GM23338 (cell line): Measurements from ENCODE around the gene SFRP5. TPM values are rescaled to one million over a fixed set of nuclear protein-coding genes. Genes with fewer than 3 reads are reported as not detected.

Experiments
- ATAC-seq: fragments of 200-7000 bp; cut with Tn5 transposase; 3 replicates; pipeline ENCODE4 v1.9.1; 2020
- DNase-seq: peaks from one replicate; pipeline ENCODE4 v3.0.0-alpha.2; 2015; ENCODE audit warnings: low spot score
- H2AFZ ChIP-seq: fragments of 200-600 bp; sonication (generic); 2 replicates; pipeline ENCODE4 v1.8.0; 2016; ENCODE audit warnings: antibody characterized with exemption, mild to moderate bottlenecking, moderate library complexity
- H3F3A ChIP-seq: fragments of 200-600 bp; sonication (generic); replicated peaks from 2 replicates; pipeline ENCODE4 v1.8.0; 2017; ENCODE audit warnings: antibody characterized with exemption, mixed run types, low read depth
- H3K27ac ChIP-seq: fragments of 200-600 bp; sonication (generic); 2 replicates; pipeline ENCODE4 v1.6.1; 2016; ENCODE audit warnings: low read depth
- H3K27me3 ChIP-seq: fragments of 200-600 bp; sonication (generic); 2 replicates; pipeline ENCODE4 v1.8.0; 2016; ENCODE audit warnings: mild to moderate bottlenecking, mixed run types, moderate library complexity; ENCODE audit not compliant: insufficient read depth
- H3K36me3 ChIP-seq: fragments of 200-600 bp; sonication (generic); 2 replicates; pipeline ENCODE4 v1.8.0; 2016; ENCODE audit warnings: mild to moderate bottlenecking; ENCODE audit not compliant: insufficient read depth
- H3K4me1 ChIP-seq: fragments of 200-600 bp; sonication (generic); 2 replicates; pipeline ENCODE4 v1.8.0; 2016; ENCODE audit warnings: mild to moderate bottlenecking, moderate library complexity; ENCODE audit not compliant: insufficient read depth
- H3K4me2 ChIP-seq: fragments of 200-600 bp; sonication (generic); 2 replicates; pipeline ENCODE4 v1.7.1; 2017; ENCODE audit warnings: mixed run types
- H3K4me3 ChIP-seq: fragments of 200-600 bp; sonication (generic); 2 replicates; pipeline ENCODE4 v1.6.1; 2016; ENCODE audit warnings: mixed run types
- H3K79me2 ChIP-seq: fragments of 200-600 bp; sonication (generic); replicated peaks from 2 replicates; pipeline ENCODE4 v1.8.0; 2017; ENCODE audit warnings: mild to moderate bottlenecking; ENCODE audit not compliant: insufficient read depth
- H3K9me2 ChIP-seq: fragments of 200-600 bp; sonication (generic); 2 replicates; pipeline ENCODE4 v1.8.0; 2017; ENCODE audit not compliant: insufficient read depth
- H4K20me1 ChIP-seq: fragments of 200-600 bp; sonication (generic); replicated peaks from 2 replicates; pipeline ENCODE4 v1.8.0; 2017; ENCODE audit warnings: mild to moderate bottlenecking; ENCODE audit not compliant: insufficient read depth
- H3K27ac Mint-ChIP-seq: 2 replicates; pipeline ENCODE4 v1.8.0; 2020; ENCODE audit warnings: inconsistent platforms, mild to moderate bottlenecking, moderate library complexity, mixed read lengths
- H3K27me3 Mint-ChIP-seq: 3 replicates; pipeline ENCODE4 v1.8.0; 2022; ENCODE audit warnings: low read depth, mild to moderate bottlenecking, moderate library complexity, mixed read lengths, inconsistent platforms; ENCODE audit not compliant: insufficient read depth, poor library complexity
- H3K36me3 Mint-ChIP-seq: 3 replicates; pipeline ENCODE4 v1.8.0; 2021; ENCODE audit warnings: low read depth, mild to moderate bottlenecking, inconsistent platforms, moderate library complexity, mixed read lengths
- H3K4me1 Mint-ChIP-seq: 3 replicates; pipeline ENCODE4 v1.8.0; 2020; ENCODE audit warnings: mild to moderate bottlenecking, inconsistent platforms, mixed read lengths
- H3K4me3 Mint-ChIP-seq: 3 replicates; pipeline ENCODE4 v1.8.0; 2021; ENCODE audit warnings: moderate library complexity, mild to moderate bottlenecking, inconsistent platforms, mixed read lengths
- H3K9me3 Mint-ChIP-seq: 3 replicates; pipeline ENCODE4 v1.8.0; 2020; ENCODE audit warnings: moderate library complexity, mild to moderate bottlenecking, inconsistent platforms, mixed read lengths
- EZH2 ChIP-seq: fragments of 200-600 bp; sonication (generic); IDR thresholded peaks from one replicate; pipeline ENCODE4 v1.8.0; 2017; ENCODE audit warnings: antibody characterized with exemption, mild to moderate bottlenecking, low read depth; ENCODE audit not compliant: unreplicated experiment
- EZH2phosphoT487 ChIP-seq: fragments of 200-600 bp; sonication (generic); IDR thresholded peaks from one replicate; pipeline ENCODE4 v1.8.1; 2018; ENCODE audit warnings: antibody characterized with exemption; ENCODE audit not compliant: unreplicated experiment
- NANOG ChIP-seq: IDR thresholded peaks from 2 replicates; pipeline ENCODE4 v1.6.1; 2016; ENCODE audit warnings: antibody characterized with exemption, borderline replicate concordance
- STAT1 ChIP-seq: IDR thresholded peaks from one replicate; pipeline ENCODE4 v1.6.1; 2016; ENCODE audit warnings: antibody characterized with exemption; ENCODE audit not compliant: unreplicated experiment
- polyA plus RNA-seq: library from polyadenylated mRNA; unstranded; fragments of >200 nt; fragmentation: Nextera tagmentation; extraction: Ambion mirVana; gene quantifications from 2 replicates; pipeline ENCODE4 v1.2.1, GENCODE V29; 2016
- total RNA-seq: library from RNA; depleted of rRNA; stranded (reverse); fragments of >200 nt; shearing (Covaris generic); gene quantifications from 2 replicates; pipeline ENCODE4 v1.2.3, GENCODE V29; 2014
- TF ChIP-seq, protein P1 (sequence below): IDR thresholded peaks from one replicate; pipeline ENCODE4 v1.6.1; 2018; ENCODE audit warnings: antibody characterized with exemption; ENCODE audit not compliant: unreplicated experiment
- TF ChIP-seq, protein P2 (sequence below): IDR thresholded peaks from 2 replicates; pipeline ENCODE4 v1.6.1; 2016; ENCODE audit warnings: antibody characterized with exemption

SFRP5 gene
- total and polyA plus RNA-seq, 2 experiments from 2014 or later: 2.4 to 3.5 TPM

DNA sequence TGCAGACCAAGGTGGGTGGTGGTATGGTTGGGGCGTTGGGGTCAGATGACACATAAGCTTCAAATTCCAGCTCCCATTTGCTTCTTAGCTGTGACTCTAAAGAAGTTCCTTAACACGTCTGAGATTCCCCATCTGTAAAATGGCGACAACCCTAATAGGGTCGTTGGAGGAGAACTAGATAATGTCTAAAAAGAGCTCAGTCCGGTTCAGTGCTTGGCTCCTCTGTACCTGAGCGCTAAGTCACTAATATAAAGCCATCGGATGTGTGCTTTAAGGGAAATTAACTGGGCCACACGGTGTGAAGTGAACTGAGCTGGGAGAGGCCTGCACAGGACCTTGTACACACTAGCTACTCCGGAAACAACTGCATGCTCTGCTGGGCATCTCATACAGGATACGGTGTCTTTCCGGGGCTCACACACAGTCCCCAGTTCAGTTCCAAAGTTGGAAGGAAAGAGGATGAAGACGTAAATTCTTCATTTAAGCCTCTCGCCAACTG is 35.3 kb downstream of the SFRP5 start:
- Mint-ChIP-seq H3K4me3 (peak overlapping the region; percentile 87), H3K27me3 (peaks cover 29% of the 10 kb centered on the region), H3K36me3 (peaks cover 52% of the 10 kb centered on the region), H3K27ac (peak overlapping the region; percentile 96; the same call in 1 of the 2 replicates), H3K9me3 (peaks cover 16% of the 10 kb centered on the region), H3K4me1 (peaks cover 11% of the 10 kb centered on the region)
- peaks cover 42% of the 10 kb centered on the region for H3K79me2 ChIP-seq
- no peak for DNase-seq
- TF ChIP-seq, protein P1, sequence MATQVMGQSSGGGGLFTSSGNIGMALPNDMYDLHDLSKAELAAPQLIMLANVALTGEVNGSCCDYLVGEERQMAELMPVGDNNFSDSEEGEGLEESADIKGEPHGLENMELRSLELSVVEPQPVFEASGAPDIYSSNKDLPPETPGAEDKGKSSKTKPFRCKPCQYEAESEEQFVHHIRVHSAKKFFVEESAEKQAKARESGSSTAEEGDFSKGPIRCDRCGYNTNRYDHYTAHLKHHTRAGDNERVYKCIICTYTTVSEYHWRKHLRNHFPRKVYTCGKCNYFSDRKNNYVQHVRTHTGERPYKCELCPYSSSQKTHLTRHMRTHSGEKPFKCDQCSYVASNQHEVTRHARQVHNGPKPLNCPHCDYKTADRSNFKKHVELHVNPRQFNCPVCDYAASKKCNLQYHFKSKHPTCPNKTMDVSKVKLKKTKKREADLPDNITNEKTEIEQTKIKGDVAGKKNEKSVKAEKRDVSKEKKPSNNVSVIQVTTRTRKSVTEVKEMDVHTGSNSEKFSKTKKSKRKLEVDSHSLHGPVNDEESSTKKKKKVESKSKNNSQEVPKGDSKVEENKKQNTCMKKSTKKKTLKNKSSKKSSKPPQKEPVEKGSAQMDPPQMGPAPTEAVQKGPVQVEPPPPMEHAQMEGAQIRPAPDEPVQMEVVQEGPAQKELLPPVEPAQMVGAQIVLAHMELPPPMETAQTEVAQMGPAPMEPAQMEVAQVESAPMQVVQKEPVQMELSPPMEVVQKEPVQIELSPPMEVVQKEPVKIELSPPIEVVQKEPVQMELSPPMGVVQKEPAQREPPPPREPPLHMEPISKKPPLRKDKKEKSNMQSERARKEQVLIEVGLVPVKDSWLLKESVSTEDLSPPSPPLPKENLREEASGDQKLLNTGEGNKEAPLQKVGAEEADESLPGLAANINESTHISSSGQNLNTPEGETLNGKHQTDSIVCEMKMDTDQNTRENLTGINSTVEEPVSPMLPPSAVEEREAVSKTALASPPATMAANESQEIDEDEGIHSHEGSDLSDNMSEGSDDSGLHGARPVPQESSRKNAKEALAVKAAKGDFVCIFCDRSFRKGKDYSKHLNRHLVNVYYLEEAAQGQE: no peak
- TF ChIP-seq, protein P2, sequence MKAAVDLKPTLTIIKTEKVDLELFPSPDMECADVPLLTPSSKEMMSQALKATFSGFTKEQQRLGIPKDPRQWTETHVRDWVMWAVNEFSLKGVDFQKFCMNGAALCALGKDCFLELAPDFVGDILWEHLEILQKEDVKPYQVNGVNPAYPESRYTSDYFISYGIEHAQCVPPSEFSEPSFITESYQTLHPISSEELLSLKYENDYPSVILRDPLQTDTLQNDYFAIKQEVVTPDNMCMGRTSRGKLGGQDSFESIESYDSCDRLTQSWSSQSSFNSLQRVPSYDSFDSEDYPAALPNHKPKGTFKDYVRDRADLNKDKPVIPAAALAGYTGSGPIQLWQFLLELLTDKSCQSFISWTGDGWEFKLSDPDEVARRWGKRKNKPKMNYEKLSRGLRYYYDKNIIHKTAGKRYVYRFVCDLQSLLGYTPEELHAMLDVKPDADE: 0 out of 2 replicates have a peak, but pooled peaks have one; percentile 9
- no peak overlapping the region for H3K4me3 ChIP-seq
- peaks cover 18% of the 10 kb centered on the region for H4K20me1 ChIP-seq
- ATAC-seq: peak; percentile 11
- peaks cover 27% of the 10 kb centered on the region for H3K27me3 ChIP-seq
- H3K27ac ChIP-seq: no peak overlapping the region
- no peaks in the 10 kb centered on the region for H3F3A ChIP-seq
- peak overlapping the region; percentile 77; the same call in 1 of the 2 replicates for H2AFZ ChIP-seq
- H3K9me2 ChIP-seq: peaks cover 10% of the 10 kb centered on the region; the same call in 1 of the 2 replicates
- H3K4me1 ChIP-seq: peaks cover 6% of the 10 kb centered on the region
- H3K36me3 ChIP-seq: peaks cover 4% of the 10 kb centered on the region; the same call in 1 of the 2 replicates
- no peak overlapping the region for H3K4me2 ChIP-seq

DNA sequence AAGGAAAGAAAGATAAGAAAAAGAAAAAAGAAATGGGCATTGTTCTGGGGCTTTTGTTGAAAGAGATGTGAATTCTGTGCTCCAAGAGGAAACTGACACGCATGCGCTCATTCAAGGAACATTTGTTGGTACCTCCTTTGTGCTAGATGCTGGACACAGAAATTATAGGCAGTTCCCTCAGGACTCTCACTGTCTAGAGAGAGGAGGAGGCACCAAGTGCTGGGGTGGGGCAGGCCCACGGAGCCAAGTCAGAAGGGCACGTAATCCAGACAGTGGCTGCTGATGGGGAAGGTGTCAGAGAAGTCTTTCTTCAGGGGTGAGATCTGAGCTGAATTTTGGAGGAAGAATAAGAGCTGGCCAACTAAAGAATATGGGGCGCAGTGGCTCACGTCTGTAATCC is 37.8 kb downstream of the SFRP5 start:
- H3K9me2 ChIP-seq: peaks cover 10% of the 10 kb centered on the region; the same call in 1 of the 2 replicates
- no peaks in the 10 kb centered on the region; the same call in 1 of the 2 replicates for H3K36me3 ChIP-seq
- H3K4me3 ChIP-seq: no peak overlapping the region
- DNase-seq (no peak), ATAC-seq (no peak)
- H2AFZ ChIP-seq: no peak overlapping the region
- Mint-ChIP-seq H3K4me1 (peaks cover 11% of the 10 kb centered on the region), H3K36me3 (peaks cover 29% of the 10 kb centered on the region), H3K9me3 (peaks cover 16% of the 10 kb centered on the region), H3K27ac (no peak overlapping the region), H3K4me3 (no peak overlapping the region), H3K27me3 (peaks cover 29% of the 10 kb centered on the region)
- no peak overlapping the region for H3K4me2 ChIP-seq
- peaks cover 18% of the 10 kb centered on the region for H3K79me2 ChIP-seq
- no peak overlapping the region for H3K27ac ChIP-seq
- peaks cover 27% of the 10 kb centered on the region for H3K27me3 ChIP-seq
- H3F3A ChIP-seq: no peaks in the 10 kb centered on the region
- H4K20me1 ChIP-seq: peaks cover 4% of the 10 kb centered on the region; the same call in 1 of the 2 replicates
- H3K4me1 ChIP-seq: peaks cover 6% of the 10 kb centered on the region
- TF ChIP-seq NANOG (no peak), STAT1 (no peak), EZH2phosphoT487 (no peak), EZH2 (no peak)
- TF ChIP-seq, protein P2: no peak
